Measurements from ENCODE around the gene SFTPD.
"Not testable (repeated sequence)": the region's sequence is repeated elsewhere in the genome, so short reads cannot be mapped to it uniquely, and the experiment has no call there.

SFTPD gene

DNA sequence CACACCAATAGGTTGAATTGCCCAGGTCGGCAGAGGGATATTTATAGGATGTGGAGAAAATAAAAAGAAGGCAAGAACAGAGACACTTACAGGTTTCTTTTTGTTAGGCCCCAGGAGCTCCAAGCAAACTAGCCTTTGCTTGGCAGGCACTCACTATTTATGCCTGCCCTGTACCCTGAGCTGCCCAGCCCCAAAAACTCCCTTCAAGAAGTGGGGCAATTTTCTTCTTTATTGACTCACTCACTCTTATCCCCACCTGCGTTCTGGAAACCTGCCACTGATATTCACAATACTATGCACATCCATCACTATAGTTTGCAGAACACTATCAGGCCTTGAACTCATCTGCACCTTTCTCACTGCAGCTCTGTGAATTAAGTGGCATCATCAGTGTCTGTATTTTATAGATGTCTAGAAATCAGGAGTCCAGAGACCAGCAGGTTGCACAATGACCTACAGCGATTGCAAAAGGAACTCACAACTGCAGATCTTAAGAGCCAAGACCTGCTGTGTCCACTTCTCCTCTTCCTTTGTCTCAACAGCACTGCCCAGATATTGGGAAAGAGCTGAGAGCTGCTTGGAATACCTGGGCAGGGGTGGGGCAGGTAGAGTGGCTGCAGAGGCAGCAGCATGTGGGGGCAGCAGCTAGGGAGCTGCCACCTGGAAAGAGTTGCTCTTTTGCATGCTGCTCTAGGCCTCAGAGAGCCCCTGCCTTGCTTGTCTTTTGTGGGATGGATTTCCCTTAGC lies at the start of gene SFTPD:
Gene SFTPD (minus strand): TSS at position 130 of the 747 bp plus-strand sequence. CDS start 2,446 bp downstream, outside the sequence.
- no peak for DNase-seq (ENCODE audit: low read depth)

DNA sequence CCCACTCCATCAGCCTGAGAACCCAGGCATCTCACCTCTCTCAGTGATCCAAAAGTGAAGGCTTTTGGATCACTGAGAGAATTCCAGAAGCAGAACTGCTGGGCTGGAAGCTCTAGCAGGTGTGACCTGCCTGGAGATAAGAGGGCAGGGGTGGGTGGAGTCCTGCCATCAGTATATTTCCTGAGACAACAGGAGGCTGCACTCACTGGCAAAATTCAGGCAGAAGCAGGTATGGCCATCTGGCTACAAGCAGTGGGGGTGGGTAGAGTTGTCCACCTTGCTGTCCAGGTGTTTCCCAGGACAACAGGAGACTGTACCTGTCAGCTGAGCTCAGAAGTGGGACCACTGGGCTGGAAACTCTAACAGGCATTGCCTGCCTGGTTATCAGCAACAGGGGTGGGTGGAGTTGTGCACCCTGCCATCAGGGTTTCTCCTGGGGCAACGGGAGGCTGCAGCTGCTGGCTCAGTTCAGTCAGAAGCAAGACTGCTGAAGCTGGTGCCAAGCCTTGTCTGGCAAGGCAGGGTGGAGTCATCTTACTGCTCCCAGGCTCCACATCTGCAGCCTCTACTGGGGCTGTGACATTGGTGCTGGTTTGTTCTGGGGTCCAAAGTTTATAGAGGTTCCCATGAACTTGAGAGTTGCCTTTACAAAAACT lies 47.2 kb upstream of the SFTPD start:
- no peak overlapping the region for H3K4me3 ChIP-seq (ENCODE audit: low read depth, low read length)
- no peak for DNase-seq (ENCODE audit: low read depth)

More for the DNA sequence above, at the start of gene SFTPD:
- H3K4me3 ChIP-seq (ENCODE audit: low read depth, low read length) = no peak within 1 kb of the TSS

DNA sequence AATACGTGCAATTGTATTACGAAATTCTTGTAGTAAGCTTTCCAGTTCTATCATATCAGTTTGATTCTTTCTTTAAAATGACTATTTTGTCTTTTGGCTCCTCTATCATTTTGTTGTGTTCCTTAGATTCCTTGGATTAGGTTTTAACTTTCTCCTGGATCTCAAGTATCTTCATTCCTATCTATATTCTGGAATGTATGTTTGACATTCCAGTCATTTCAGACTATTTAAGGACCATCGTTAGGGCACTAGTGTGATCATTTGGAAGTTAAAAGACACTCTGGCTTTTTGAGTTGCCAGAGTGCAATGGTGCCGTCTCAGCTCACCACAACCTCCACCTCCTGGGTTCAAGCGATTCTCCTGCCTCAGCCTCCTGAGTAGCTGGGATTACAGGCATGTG lies 45.7 kb upstream of the SFTPD start:
- no peak overlapping the region for H3K4me3 ChIP-seq (ENCODE audit: low read depth, low read length)
- no peak for DNase-seq (ENCODE audit: low read depth)

DNA sequence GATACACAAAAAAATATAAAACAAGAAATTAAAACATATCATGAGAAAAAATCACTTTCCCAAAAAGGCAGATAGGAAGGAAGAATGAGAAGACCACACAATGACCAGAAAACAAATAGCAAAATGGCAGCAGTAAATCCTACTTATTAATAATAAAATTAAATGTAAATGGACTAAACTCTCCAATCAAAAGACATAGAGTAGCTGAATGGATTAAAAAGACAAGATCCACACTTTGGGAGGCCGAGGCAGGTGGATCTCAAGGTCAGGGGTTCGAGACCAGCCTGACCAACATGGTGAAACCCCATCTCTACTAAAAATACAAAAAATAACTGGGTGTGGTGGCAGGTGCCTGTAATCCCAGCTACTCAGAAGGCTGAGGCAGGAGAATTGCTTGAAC lies 39.3 kb upstream of the SFTPD start:
- not testable (repeated sequence) for DNase-seq (ENCODE audit: low read depth); H3K4me3 ChIP-seq (ENCODE audit: low read depth, low read length)

DNA sequence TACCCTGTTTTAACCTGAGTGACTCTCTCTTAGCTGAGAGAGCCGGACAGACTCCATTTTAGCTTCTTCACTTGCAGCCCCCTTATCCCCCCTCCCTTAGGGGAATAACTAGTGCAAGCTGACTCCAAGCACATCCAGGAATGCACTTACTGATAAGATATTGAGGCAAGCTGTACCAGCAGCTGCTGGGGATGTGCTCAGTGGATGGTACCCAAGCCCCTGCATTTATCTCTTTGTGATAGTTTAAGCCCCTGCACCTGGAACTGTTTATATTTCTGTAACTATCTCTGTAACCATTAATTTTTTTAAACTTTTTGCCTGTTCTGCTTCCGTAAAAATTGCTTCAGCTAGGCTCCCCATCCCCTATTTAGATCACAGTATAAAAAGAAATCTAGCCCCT lies 37.8 kb upstream of the SFTPD start:
- not testable (repeated sequence) for DNase-seq (ENCODE audit: low read depth); H3K4me3 ChIP-seq (ENCODE audit: low read depth, low read length)

DNA sequence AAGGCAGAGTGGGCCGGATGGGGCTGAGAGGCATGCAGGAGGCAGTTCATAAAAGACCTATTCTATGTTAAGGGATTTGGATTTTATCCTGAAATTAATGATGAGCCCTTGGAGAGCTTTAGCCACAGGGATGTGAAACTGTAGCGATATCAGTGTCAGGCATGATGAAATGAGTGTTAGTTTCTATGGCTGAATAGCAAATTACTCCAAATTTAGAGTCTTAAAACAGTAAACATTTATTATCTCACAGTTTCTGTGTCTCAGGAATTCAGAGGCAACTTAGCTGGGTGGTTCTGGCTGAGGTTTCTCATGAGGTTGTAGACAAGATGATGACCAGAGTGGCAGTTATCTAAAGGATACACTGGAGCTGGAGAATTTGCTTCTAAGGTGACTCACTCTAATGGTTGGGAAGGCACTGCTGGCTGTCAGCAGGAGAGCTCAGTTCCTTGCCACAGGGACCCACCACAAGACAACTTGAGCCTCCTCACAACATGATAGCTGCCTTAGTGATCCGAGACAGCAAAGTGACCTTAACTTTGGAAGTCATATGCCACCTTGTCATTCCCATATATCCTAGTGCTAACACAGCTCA lies 36.7 kb upstream of the SFTPD start:
- H3K4me3 ChIP-seq (ENCODE audit: low read depth, low read length) = no peak overlapping the region

DNA sequence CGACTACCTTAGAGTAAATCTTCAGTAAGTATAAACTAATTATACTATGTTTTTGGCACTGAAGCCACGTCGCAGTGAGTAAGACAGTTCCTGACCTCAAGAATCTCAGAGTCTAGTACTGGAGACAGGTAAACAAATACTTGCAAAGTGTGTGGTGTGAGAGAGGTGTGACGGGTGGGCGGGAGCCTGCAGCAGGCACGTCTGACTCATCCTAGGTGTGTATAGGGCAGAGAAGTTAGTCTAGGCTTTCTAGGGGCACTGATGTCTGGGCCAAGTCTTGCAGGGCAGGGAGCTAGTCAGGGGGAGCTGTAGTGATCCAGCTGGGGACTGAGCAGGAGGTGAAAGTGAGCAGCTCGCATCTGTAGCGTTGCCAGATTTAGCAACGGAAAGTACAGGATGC lies 35.9 kb upstream of the SFTPD start:
- no peak for DNase-seq (ENCODE audit: low read depth)
- H3K4me3 ChIP-seq (ENCODE audit: low read depth, low read length) = no peak overlapping the region

More for the DNA sequence above, 36.7 kb upstream of the SFTPD start:
- no peak for DNase-seq (ENCODE audit: low read depth)

DNA sequence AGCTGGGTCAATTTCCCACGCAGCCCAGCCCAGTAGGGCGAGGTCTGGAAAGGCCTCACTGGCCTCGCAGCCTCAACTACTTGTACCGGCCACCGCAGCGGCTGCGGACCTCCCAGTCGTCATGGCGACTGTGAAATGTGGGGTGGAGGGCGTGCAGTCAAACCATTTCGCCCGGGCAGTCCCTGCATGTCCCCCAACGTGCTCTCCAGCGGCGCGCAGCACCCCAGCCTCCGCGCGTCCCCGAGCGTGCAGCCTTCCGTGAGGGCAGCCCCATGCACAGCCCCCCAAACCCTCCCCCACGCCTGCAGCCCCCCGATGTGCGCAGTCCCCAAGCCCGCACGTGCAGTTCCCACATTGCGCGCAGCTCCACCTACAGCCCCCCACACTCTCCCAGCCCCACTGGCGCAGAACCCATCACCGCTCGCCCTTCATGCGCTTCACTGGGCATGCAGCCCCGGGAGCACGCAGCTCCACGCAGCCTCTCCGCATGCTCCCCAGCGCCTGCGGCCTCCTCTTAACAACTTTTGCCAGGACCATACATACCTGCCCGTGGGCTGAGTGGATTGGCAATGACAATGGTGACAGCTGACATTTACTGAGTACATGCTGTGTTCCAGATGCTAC lies 34.5 kb upstream of the SFTPD start:
- no peak for DNase-seq (ENCODE audit: low read depth)
- H3K4me3 ChIP-seq (ENCODE audit: low read depth, low read length) = no peak overlapping the region

DNA sequence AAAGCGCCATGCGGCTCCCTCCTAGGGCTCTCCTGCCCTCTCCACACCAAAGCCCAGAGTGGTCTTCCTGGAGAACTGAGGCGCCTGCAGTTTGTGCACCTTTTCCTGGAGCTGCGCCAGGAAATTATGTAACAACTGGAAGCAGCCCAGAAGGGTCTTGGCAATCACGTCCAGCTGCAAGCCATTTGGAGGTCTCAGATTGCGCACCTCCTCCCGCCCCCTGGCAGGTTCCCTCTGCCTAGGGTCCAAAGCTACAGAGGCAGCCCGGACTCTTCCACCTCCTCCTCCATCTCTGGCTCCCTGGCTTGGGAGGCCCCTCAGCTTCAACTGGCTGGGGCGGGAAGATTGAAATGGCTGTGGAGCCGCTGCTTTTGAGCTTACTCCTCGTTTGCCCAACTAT lies 34.0 kb upstream of the SFTPD start:
- no peak for DNase-seq (ENCODE audit: low read depth)
- no peak overlapping the region for H3K4me3 ChIP-seq (ENCODE audit: low read depth, low read length)

DNA sequence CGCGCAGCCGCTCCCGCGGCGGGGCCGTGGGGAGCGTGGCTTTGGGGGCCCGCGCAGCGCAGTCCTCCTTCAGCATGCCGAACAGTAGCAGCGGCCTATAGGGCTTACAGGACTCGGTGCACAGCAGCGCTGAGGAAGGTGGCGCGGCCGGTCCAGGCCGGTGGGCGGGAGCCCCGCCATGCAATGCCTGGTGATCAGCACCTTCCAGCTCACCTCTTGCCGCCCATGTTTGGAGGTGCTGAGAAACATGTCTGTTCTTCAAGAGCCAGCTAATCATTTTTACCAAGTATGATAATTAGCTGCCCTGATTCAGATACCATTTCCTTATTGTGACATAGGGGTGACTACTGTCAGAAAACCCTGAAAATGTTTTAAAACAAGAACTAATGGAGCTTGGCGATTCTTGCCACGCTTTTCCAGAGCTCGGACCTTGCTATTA lies 33.5 kb upstream of the SFTPD start:
- peak overlapping the region; percentile 64 for H3K4me3 ChIP-seq (ENCODE audit: low read depth, low read length)
- DNase-seq (ENCODE audit: low read depth) = no peak

DNA sequence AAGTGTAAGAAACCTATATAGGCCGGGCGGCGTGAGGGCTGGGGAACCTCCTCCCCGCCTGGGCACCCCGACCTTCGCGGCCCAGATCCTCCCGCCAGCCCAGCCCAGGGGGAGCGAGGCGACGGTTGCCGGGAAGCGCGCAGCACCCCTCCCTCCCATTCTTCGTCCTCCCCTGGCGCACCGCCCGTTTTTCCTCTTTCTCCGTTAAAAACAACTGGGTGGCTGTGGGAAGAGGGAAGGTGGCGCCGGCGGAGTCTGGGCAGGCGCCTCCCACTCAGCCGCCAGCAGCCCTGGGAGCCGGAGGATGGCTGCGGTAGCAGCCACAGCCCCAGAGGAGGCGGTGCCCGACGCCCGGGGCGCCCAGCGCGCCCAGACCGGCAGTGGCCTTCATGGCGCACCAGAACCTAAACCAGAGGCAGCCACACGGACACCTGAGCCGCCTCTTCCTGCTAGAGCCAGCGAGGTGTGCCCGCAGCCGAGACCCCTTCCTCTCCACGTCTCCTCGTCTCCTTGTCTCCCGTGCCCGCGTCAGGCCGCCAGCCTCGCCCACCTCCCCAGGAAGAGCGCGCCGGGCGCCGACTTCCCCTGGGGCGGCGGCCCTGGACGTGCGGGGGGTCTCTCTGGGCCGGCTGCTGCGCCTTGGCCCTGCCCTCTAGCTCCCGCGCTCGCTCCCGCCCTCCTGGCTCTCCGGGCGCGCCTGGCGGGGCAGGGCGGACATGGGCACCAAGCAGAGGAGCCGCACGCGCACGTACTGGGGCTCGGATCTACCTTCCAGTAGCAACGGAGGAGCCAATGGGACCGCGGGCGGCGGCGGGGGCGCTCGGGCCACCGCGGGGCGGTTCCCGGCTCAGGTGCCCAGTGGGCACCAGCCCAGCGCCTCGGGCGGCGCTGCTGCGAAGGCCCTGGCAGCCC lies 32.8 kb upstream of the SFTPD start:
- peak overlapping the region; percentile 64 for H3K4me3 ChIP-seq (ENCODE audit: low read depth, low read length)
- no peak for DNase-seq (ENCODE audit: low read depth)

DNA sequence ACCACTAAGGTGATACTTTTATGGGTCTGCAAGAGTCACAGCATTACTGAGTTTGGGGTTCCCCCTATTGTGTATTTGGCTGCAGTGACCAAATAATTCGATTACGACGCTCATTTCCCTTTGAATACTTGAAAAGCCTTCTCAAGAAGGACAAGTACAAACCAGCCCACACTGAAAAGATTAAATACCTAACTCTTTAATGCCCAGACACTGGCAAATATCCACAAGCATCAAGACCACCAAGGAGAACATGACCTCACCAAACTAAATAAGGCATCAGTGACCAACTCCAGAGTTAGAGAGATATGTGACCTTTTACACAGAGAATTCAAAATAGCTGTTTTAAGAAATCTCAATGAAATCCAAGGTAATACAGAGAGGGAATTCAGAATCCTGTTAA lies 31.8 kb upstream of the SFTPD start:
- DNase-seq (ENCODE audit: low read depth) = no peak
- no peak overlapping the region for H3K4me3 ChIP-seq (ENCODE audit: low read depth, low read length)

DNA sequence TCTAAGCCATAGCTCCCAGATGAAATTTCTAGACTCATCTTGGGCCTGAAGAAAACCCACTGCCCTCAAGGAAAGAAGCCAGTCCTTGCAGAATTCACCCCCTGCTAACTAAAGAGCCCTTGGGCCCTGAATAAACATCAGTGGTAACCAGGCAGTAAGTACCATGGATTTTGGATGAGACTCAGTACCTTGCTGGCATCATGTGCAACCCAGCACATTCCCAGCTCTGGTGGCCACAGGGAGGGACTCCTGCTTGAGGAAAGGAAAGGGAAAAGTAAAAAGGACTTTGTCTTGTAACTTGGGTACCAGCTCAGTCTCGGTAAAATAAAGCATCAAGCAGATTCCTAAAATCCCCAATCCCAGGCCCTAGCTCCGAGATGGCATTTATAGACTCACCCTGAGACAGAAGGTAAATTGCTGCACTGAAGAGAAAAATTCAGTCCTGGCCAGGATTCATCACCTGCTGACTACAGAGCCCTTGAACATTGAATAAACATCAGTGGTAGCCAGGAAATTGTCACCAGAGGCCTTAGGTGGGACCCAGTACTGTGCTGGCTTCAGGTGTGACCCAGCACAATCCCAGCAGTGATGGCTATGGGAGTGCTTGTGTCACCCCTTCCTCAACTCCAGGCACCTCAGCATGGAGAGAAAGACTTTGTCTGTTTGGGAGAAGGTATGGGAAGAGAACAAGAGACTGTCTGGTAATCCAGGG lies 31.2 kb upstream of the SFTPD start:
- no peak overlapping the region for H3K4me3 ChIP-seq (ENCODE audit: low read depth, low read length)
- no peak for DNase-seq (ENCODE audit: low read depth)

DNA sequence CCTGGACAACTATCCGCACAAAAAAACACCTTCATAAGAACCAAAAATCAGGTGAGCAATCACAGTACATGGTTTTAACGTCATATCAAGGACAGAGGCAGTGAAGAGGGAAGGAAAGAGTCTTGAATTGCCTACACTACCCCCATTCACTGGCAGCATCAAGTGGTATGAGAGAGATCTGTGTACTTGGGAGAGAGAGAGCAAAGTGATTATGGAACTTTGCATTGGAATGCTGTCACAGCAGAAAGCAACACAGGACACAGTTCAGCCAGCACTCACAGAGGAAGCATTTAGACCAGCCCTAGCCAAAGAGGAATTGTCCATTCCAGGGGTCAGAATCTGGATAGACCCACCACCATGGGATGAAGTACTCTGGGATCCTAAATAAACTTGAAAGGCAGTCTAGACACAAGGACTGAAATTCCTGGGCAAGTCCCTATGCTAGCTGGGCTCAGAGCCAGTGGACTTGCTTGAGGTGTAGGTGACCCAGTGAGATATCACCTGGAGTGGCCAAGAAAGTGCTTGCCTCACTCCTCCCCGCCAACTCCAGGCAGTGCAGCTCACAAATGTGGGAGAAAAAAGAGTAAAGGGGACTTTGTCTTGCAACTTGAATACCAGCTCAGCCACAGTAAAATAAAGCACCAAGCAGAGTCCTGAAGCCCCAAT lies 30.5 kb upstream of the SFTPD start:
- DNase-seq (ENCODE audit: low read depth) = no peak
- no peak overlapping the region for H3K4me3 ChIP-seq (ENCODE audit: low read depth, low read length)

DNA sequence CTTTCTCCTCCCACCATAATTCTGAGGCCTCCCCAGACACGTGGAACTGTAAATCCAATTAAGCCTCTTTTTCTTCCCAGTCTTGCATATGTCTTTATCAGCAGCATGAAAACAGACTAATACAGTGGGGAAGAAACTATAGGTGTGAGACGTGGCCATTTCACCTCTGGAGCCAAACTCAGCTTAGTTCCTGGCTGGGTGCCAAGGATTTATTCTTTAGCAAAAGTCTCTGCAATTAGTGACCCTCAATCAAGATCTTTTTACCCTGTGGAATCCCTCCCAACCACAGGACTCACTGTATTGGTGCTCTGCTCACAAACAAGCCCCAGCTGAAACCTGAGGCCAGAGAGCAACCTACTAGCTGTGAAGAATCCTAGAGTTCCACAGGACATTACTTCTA lies 28.1 kb upstream of the SFTPD start:
- no peak overlapping the region for H3K4me3 ChIP-seq (ENCODE audit: low read depth, low read length)
- no peak for DNase-seq (ENCODE audit: low read depth)

DNA sequence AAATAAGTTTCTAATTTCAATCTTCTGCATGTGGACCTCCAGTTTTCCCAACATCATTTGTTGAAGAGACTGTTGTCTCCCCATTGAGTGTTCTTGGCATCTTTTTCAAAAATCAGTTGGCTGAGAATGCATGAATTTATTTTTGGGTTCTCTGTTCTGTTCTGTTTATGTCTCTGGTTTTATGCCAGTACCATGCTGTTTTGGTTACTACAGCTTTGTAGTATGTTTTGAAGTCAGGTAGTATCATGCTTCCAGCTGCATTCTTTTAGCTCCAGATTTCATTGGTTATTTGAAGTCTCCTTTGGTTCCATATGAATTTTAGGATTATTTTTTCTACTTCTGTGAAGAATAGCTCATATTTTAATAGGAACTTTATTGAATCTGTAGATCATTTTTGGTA lies 21.2 kb upstream of the SFTPD start:
- DNase-seq (ENCODE audit: low read depth) = no peak
- H3K4me3 ChIP-seq (ENCODE audit: low read depth, low read length) = no peak overlapping the region

DNA sequence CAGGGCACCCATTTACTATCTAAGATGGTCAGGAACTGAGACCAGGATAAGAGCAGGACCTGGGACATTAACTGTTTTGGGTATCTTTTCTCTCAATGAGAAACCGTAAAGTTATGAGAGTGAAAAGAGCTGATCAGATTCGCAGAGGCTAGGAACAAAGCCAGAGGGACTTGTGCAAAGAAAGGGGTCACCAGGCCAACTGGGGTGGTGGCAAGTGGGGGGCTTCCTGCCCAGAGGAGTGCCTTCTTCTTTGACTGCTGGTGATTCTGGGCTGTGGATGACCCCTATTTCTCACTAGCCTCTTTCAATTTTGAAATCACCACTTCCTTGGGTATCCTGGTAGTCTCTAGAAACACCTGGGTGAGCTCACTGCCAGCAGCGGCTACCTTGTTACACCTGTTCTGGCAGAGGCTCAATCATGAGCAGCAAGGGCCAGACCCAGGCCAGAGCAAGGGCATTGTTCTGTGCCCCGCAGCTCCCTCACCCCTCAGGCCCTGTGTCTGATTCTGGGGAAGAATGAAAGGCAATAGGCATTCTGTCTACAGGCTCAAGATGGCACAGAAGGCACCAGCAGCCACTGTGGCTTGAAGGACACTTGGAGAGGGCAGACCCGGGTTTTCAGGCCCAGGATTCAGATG lies 999 bp downstream of the SFTPD start:
- no peak for DNase-seq (ENCODE audit: low read depth)

DNA sequence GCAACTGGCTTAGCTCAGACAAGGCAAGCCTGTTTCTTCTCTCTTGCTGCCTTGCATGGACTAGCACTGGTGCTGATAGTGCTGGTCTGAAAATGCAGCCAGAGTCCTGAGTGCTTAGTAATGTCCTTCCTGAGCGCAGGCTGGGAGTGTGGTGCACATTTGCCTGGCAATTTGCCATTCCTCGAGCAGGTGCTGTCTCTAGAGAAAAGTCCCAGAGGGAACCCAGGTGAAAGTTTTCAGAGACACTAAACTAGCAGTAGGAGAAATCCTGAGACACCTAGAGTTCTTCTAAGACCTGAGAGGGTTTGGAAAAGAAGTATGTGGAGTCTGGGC lies 1.9 kb downstream of the SFTPD start:
- H3K4me3 ChIP-seq (ENCODE audit: low read depth, low read length) = no peak overlapping the region
- DNase-seq (ENCODE audit: low read depth) = no peak

More for the DNA sequence above, 999 bp downstream of the SFTPD start:
- H3K4me3 ChIP-seq (ENCODE audit: low read depth, low read length) = no peak overlapping the region

Data from skeletal muscle cell (primary cell).